ENCODE measurements around the gene SLC6A3.
"Not testable (repeated sequence)": the region's sequence is repeated elsewhere in the genome, so short reads cannot be mapped to it uniquely, and the experiment has no call there.

The SLC6A3 gene

DNA sequence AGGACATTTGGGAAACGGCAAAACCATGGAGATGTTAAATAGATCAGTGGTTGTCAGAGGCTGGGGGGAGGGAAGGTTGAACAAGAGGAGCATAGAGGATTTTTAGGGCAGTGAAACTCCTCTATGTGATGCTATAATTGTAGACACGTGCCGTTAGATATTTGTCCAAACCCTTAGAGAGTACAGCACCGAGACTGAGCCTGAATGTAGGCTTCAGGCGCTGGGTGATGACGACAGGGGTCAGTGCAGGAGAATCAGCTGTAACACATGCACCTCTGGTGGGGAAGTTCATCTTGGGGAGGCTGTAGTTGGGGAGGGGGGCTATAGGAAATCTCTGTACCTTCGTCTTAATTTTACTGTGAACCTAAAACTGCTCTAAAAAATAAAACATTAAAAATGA, 78.1 kb downstream of the SLC6A3 start:
- DNase-seq, result peak in 1 of 2 donors; percentile 23

DNA sequence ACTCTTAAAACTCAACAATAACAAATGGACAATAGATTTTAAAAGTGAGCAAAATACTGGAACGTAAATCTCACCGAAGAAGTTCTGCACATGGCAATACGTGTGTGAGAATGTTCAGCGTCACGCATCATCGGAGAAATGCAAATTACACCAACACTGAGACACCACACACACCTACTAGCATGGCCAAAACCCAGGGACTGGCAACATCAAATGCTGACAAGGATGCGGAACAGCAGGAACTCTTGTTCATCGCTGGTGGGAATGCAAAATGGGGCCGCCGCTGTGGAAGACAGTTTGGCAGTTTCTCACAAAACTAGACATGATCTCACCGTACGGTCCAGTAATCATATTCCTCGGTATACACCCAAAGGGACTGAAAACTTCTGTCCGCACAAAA, 78.7 kb downstream of the SLC6A3 start:
- DNase-seq, result peak in 1 of 2 donors; percentile 52

DNA sequence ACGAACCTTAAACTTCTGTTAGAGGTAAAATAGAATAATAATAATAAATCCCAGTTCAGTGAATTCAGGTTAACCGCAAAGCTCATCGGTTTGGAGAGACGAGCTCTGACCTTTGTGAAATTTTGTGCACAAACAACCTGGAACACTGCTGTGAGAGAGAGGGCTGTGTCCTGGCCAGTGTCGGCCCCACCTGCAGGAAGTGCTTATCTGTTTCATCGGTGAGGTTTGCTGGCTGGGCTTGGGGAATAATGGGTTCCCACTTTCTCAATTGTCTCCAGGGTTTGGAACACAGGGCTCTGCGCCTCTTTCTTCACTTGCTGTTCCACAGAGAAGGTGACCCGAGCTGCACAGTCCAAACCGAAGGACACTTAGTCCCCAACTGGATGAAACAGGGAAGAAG, 81.0 kb downstream of the SLC6A3 start:
- no peak for DNase-seq

DNA sequence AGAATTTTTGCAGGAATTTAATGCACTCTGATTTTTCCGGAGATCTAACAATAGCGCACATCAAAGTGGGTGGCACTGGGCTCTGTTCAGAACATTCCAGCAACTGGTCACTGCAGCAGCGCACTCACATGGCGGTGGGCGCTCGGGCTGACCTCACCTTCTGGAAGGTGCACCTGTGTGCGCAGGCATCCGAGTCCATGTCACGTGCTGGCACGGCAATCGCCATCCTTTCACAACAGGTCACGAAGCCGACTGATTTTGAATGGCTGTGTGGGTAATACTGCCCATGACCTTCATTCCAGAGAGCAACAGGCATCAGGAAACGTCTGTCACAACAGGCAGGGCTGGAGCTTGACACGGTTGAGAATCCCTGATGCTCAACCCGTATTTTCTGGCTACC, 81.7 kb downstream of the SLC6A3 start:
- DNase-seq, result no peak

DNA sequence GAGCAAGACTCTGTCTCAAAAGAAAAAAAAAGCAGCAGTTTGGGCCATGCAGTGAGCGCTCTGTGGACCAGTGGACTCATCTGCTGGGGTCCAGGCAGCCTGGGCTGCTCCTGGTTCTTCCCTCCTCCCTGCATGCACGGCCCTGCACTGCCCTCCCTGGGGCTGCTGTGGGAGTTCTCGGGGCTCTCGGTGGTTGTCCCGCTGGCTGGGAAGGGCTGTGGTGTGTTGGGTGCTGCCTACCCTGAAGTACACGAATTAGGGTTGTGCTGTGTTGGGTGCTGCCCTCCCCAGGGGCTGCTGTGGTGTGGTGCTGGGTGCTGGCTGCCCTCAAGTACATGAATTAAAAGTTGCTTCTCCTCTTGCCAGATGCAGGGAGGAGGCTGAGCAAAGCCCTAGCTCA, 82.1 kb downstream of the SLC6A3 start:
- no peak for DNase-seq

DNA sequence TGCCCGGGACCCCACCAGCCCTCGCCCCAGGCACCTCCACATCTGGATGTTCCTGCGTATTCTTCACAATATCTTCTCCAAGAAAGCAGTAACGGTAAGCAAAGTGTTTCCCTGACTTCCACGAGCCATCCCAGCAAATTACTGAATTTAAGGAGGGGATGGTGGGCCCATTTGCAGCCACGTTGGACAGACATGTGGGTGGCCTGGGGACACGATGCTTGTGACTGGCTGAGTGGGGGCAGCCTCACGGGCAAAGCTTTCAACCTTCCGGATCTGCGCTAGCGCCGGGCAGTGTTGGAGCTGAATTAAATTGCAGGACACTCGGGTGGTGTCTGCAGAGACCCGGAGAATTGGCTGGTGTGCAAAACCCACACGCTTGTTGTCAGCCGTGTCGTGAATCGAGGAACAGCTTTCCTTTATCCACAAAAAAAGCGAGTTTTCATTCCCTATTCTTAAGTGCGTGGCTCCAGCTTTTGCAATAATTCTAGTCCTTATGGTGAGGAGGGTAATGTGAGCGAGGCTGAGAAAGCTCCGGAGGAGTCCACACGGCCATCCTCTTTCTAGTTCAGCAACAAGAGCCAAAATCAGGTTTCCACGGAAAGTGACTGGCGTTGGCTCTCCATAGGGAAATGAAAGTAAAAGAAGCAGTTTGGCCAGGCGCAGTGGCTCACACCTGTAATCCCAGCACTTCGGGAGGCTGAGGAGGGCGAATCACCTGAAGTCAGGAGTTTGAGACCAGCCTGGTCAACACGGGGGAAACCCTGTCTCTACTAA, 82.8 kb downstream of the SLC6A3 start:
- no peak for DNase-seq

DNA sequence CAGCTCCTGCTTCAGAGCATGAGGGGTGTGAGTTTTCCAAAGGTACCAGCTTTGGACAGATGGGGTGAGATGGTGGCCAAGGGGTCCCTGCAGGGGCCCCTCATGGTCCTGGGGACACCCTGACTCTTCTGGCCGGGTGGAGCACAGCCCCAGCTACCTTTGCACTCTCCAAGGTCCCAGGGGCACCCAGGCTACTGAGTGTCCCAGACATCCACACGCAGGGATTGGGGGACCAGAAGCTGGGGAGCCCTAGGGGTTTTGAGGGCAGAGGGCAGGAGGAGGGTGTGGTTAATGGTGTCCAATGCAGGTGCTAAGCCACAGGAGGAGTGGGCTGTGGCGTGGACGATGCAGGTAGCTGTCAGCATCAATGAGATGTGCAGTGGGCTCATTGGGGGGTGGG, 84.4 kb downstream of the SLC6A3 start:
- no peak for DNase-seq

DNA sequence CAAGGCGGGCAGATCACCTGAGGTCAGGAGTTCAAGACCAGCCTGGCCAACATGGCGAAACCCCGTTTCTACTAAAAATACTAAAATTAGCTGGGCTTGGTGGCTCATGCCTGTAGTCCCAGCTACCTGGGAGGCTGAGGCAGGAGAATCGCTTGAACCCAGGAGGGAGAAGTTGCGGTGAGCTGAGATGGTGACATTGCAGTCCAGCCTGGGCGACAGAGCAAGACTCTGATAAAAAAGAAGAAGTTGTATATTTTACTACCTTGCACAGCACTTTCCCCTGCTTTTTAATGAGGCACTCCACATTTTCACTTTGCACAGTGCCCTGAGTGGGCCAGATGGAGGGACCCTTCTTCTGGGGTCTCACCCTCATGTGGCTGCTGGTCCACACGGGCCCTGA, 84.9 kb downstream of the SLC6A3 start:
- not testable (repeated sequence) for DNase-seq

DNA sequence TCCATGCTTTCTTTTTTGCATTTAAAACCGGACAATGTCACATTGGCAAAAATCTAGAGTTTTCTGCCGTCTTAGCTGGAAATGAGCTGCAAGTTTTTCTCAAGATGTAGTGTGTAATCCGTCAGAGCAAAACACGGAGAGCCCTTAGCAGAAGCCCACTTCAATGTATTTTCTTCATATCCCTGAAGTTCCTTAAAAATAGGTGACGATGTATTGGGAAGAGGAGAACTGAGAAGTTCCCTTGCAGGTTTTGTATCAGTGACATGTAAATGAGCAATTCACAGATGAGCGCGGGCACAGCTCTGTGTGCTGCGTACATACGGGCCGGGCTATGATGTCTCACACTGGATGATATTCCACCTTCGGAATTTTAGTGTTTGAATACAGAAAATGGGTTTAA, 85.5 kb downstream of the SLC6A3 start:
- DNase-seq, result no peak

DNA sequence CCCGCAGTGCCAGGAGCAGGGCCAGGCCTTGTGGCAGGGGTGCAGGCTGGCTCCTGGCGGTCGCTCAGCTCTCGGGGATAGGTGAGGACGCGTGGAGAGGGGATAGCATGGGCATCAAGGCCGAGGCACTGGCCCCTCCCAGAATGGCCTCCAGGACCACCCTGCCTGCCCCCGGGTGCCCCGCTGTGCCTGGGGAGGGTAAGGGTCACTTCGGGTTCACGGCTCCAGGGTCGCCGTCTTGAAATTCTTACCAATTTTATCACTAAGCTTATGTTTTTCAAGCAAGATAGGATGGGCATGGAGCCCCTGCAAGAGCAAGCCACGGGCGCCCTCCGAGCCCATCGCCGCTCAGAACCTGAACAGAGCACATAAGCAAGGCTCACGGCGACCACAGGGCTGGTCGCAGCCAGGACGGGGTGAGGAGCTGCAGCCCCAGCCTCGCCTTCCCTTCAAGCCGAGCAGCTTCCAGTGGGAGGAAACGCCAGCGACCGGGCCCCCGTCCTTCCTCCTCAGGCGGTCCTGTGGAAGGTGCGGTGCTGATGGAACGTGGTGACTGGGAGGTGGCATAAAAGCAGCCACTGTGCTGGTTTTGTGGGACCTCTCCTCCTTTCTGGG, 86.1 kb downstream of the SLC6A3 start:
- no peak for DNase-seq

DNA sequence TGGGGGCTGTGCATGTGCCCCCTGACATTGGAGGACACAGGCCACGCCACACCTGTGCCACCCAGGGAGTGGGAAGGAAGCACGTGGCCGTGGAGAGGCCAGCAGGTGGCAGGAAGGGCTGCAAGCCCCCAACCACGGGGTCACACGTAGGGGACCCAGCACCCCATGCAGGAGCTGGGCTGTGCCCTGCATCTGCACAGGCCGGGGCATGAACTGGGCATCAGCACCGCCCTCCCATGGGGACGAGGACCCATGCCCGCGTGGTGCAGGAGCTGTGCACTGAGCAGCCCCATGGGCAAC, 86.6 kb downstream of the SLC6A3 start:
- DNase-seq, result no peak

DNA sequence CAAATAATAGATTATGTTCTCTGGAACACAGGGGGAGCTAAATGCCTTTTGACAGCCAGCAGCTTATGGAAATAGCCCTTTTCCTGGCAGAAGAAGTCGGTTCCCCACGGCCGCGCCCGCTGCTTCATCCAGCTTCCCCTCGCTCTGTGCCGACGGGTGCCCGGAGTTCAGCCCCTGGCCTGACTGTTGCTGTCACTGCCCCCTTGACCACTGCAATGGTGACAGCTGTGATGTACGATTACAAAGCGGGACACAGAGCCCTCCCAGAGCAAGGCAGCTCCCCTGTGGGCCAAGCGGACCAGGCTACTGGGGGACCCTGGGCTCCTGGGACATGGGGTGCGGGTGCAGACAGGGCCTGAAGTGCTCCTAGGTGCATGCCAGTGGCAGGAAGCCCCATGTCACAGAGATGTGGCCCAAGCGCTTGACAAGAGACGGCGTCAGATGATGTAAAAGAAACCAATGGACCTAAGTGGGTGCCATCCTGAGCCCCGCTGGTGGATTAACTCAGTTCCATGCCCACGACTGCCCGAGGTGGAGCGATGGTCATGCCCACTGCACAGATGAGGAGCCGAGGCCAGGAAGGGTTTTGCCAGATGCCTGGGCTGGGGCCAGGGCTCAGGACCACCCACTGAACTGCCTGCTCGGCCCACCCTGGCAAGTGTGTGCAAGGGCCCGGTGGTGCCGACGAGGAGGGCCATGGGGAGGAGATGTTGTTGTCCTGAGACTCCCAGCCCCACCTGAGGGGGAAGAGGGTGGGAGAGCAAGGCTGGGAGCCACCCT, 87.1 kb downstream of the SLC6A3 start:
- no peak for DNase-seq

DNA sequence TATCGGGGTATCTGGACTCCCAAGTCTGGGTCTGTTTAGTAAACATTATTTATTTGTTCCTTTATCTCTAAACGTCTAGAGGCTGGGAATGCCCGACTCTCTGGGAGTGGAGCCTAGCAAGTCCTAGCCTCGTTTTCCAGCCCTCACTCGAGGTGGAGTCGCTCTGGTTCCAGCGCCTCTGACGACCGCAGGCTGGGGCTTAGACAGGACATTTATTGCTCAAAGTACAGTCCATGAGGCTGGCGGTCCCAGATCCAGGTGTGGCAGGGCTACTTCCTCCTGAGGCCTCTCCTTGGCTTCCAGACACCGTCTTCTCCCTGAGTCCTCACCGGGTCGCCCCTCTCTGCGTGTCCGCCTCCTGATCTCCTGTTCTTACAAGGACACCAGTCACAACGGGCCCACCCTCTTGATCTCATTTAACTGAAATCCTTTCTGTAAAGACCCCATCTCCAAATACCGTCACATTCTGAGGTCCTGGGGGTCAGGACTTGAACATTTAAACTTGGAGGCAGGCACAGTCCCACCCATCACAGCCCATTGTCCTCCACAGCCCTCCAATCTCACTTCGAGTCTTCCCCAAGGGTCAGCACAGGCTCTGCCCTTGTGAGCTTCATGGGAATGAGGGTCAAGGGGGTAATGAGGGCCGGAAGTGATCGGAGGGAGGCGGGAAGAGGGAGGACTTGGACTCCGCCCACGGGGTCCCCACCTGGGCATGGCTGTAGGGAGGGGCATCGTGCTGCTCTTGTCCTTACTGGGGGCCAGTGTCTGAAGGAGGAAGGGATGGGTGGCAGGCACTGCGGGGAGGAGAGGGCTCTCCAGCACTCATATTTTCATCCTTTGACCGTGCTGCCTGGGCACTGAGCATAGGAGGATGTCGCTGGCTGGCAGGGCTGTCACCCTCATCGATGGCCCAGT, 88.1 kb downstream of the SLC6A3 start:
- no peak for DNase-seq

DNA sequence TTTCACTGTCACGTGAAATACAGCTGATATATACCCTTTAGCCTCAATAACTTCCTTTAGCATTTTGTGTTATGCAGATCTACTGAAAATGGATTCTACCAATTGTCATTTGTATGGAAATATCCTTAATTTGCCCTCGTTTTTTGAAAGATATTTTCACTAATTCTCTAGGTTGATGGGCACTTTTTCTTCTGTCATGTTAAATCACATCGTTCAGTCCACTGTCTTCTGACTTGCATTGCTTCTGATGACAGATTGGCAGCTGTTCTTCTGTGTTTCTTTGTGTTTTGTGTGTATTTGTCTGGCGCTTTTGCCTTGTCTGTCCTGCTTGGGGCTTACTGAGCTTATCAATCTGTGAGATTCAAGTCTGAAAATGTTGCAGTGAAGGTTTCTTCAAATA, 90.7 kb downstream of the SLC6A3 start:
- DNase-seq, result no peak

DNA sequence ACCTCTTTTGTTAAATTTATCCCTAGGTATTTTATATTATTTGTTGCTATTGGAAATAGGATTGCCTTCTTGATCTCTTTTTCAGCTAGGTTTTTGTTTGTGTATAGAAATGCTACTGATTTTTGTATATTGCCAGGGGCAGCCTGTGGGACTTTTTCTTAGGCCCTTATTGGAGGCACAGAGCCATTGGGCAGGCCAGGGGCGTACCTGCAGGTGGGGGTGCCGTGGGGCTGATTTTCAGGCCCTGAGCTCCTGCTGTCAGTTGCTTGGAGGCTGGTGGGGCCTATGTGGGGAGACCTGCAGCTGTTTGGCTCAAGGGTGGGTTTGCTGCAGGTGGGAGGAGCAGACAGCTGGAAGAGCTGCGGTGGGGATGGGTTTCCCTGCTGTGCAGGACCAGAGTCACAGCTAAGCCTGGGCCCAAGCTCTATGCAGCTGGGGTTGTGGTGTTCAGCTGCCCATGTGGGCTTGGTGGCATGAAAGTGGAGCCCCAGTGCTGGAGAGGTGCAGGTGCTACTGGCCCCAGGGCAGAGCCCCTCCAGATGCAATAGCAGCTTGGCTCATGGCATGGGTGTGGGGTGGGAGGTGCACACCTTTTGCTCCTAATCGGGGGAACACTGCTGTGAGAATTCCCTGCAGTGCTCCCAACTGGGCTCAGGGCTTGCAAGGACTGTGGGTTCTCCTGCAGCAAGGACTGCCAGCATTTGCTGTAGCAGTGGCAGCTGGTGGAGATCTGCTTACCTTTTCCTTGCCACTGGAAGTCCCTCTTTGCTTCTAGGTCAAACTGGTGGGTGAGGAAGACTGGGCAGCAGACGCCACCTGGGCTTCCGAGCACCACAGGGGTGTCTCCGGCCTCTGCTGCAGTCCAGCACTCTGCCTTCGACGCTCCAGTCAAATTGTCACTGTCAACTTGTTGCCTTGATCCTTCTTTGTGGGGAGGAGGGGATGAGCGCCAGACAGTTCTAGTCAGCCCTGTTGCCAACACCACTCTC, 92.7 kb downstream of the SLC6A3 start:
- DNase-seq, result no peak

DNA sequence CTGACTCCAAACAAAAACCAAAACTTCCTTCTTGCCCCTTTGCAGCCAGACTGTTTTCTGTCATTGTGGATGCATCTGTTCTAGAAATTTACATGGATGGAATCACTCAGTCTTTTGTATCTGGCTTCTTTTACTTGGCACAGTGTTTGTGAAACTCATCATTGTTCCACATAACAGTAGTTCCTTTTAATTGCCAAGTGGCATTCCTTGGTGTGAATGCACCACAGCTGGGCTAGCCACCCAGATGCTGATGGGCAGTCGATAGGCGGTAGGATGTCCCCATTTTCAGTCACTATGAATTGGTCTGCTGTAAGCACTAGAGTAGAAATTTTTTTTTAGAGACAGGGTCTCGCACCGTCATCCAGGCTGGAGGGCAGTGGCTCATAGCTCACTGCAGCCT, 94.1 kb downstream of the SLC6A3 start:
- DNase-seq, result no peak

DNA sequence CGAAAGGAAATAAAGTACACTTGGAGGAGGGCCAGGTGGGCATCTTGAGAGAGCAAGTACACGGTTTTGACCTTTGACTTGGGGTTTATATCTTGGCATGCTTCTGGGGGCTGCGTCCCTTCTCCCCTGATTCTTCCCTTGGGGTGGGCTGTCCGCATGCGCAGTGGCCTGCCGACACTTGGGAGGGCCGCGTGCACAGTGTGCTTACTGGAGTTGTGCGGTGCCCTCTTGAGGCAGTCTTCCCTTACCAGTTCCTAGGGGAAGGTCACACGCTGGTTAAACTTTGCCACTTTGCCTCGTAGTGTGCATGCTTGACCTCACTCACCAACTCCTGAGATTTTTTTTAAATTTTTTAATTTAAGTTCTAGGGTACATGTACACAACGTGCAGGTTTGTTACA, 96.0 kb downstream of the SLC6A3 start:
- DNase-seq, result no peak

DNA sequence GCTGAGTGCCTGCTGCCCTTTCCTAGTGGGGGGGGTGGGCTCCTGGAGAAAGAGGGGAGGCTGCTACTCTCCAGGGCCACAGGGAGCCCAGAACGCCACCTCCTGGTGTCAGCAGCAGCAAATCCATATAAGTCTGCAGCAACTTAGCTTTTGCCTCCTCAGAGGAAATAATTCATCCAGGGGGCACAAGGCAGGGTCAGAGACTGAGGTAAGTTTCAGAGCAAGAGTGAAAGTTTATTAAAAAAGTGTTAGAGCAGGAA, 96.3 kb downstream of the SLC6A3 start:
- no peak for DNase-seq

DNA sequence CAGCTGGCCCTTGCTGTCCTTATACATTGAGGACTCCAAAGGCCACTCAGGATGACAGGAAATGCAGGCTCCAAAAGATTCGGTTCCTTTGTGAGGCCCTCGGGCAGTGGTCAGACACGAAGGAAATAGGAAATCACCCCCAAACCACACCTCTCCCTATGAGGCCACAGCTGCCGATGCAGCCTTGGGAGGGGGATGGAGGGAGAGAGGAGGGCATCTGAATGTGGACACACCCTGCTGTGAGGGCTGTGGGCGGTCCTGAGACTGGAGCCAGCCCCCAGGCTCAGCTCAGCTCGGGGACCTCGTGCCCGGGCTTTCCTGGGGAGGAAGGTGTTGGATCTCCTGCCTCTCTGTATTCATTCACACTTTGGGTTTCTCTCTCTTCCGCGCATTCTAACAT, 97.7 kb downstream of the SLC6A3 start:
- DNase-seq, result no peak

DNA sequence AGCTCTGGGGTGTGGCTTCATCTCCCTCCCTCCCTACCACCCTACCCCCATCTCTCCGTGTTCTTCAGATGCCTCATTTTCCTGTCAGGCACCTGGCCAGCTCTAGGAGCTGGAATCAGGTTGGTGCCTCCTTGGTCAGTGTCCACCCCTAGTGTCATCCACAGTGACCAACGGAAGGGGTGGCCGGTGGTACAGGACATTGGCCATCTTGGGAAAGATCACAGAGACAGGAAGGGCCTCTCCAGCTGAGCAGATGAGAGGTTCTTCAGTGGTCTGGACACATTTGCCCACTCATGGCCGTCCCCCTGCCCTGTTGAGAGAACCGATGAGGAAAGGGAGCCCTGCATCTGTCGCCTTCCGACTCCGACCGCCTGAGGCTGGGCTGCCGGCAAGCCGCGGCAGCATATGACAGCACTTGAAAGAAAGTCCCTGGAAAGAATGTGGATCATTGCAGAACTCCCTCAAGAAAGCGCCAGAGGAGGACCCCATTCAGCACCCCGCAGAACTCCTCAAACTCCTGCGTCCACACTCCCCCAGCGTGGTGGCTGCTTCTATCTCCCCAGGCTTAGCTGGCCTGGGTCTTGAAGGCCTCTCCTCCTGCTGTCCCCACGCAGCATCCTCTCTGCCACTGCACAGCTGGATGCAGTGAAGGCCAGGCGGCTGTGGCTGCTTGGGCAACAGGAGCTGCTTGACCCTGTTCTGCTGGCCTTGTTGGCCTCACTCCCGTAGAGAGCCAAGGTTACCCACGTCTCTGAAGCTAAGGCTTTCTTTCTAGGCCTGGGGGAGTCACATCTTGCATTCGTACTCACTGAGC, 98.4 kb downstream of the SLC6A3 start:
- no peak for DNase-seq

DNA sequence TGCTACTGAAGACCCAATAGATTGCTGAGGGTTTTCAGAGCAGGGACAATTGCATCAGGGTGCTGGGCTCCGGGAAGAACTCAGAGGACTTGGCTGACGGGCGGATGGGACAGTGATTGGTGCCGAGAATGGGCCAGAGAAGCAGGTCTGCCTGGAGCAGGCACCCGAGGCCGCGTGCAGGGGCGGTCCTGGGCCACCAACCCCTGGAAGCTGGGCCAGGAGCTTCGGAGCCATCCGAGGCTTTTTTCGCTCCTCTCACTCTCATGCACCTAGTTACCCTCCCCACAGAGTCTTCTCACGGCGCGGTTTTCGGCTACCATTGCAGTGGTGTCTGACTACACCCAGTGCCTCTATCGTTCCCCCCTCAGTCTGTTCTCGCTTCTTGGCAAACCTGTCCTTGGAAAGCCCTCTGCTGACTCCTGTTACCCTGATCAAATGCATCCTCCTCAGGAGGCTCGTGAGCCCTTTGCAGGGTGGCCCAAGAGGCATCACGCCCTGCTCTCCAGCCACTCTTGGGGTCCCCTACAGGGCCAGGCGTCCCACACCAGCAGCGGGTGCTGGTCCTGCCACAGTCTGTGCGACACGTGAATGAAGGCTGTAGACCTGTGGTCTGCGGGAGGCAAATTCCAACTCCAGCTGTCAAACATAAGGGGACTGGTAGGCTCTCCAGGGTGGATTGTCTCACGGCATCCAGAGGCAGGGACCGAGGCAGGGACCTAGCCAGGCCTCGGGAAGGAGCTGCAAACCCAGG, 99.2 kb downstream of the SLC6A3 start:
- DNase-seq, result no peak

Measured in CD4-positive, alpha-beta T cell treated with Interleukin-4 for 1 hour (primary cell).